Measurements from ENCODE around the gene KRT72.

DNA sequence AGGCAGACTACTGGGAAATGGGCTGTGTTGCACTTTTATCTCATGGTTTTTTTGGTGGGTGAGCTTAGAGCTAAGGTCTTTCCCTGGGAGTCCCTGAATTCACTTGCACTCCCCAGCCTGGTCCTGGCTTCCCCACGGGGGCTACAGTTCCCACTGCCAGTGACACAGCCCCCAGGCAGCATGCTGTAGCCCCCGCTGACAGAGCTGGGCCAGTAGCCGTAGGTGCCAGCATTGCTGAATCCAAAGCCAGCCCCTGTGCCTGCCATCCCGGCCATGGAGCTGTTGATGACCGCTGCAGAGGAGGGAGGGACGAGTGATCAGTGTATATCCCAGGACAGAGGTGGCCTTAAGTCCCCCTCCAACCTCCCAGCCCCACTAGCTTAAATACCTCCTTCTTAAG is 6.9 kb upstream of the KRT72 start:
- TF ChIP-seq, protein P1, sequence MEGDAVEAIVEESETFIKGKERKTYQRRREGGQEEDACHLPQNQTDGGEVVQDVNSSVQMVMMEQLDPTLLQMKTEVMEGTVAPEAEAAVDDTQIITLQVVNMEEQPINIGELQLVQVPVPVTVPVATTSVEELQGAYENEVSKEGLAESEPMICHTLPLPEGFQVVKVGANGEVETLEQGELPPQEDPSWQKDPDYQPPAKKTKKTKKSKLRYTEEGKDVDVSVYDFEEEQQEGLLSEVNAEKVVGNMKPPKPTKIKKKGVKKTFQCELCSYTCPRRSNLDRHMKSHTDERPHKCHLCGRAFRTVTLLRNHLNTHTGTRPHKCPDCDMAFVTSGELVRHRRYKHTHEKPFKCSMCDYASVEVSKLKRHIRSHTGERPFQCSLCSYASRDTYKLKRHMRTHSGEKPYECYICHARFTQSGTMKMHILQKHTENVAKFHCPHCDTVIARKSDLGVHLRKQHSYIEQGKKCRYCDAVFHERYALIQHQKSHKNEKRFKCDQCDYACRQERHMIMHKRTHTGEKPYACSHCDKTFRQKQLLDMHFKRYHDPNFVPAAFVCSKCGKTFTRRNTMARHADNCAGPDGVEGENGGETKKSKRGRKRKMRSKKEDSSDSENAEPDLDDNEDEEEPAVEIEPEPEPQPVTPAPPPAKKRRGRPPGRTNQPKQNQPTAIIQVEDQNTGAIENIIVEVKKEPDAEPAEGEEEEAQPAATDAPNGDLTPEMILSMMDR (IDR thresholded peaks at IDR 0.05; ENCODE audit: low read depth, low read length): no peak
- no peak for TF ChIP-seq EZH2phosphoT487 (IDR thresholded peaks at IDR 0.05; ENCODE audit: low read depth)

Measured in OCI-LY3 (cell line).